ENCODE data around the gene VSTM2L. TPM values are rescaled to one million over a fixed set of nuclear protein-coding genes. Genes with fewer than 3 reads are reported as not detected.

The VSTM2L gene
- total and polyA plus RNA-seq, 2 of the 4 experiments (the other 2 are of a cell fraction) = 0.18 to 0.19 TPM

- TF ChIP-seq USF2 (IDR thresholded peaks at IDR 0.05; ENCODE audit: low read depth, low read length) (no peak), RFX5 (IDR thresholded peaks at IDR 0.05; ENCODE audit: low read depth, low read length) (no peak), MAZ (IDR thresholded peaks at IDR 0.05; ENCODE audit: borderline replicate concordance, low read depth, low read length) (no peak)
These were observed 74.0 kb downstream of the VSTM2L start (continued) for GRCh38 chr20:37976887-37977286.

GRCh38 chr20:37977338-37977737, 74.4 kb downstream of the VSTM2L start:
- Histone ChIP-seq H2AFZ (replicated peaks; ENCODE audit: low read length, poor library complexity) (no peak overlapping the region), H2BK15ac (ENCODE audit: low read depth, low read length) (no peak overlapping the region), H2AK9ac (replicated peaks; ENCODE audit: low read depth, low read length, poor library complexity) (no peak overlapping the region), H3K4me1 (ENCODE audit: control insufficient read depth, insufficient read depth, low read length) (no peaks in the 10 kb centered on the region), H3K27me3 (ENCODE audit: control insufficient read depth, insufficient read depth, low read length) (no peaks in the 10 kb centered on the region; the same call in 1 of the 2 replicates), H4K8ac (ENCODE audit: low read depth in 2 of 2, low read length in 2 of 2) (no peak overlapping the region), H3K79me1 (ENCODE audit: low read depth in 1 of 2, low read length in 2 of 2) (no peaks in the 10 kb centered on the region), H4K5ac (ENCODE audit: low read depth, low read length) (no peak overlapping the region), H3K4me2 (ENCODE audit: low read depth, low read length) (no peak overlapping the region), H4K91ac (ENCODE audit: insufficient read depth, low read depth, low read length) (no peak overlapping the region), H3K4ac (ENCODE audit: low read depth, low read length) (no peak overlapping the region), H3K9me3 (ENCODE audit: control insufficient read depth, insufficient read depth, low read length) (no peaks in the 10 kb centered on the region), H3K36me3 (ENCODE audit: control insufficient read depth, insufficient read depth, low read length) (no peaks in the 10 kb centered on the region; the same call in 1 of the 2 replicates), H3K27ac (ENCODE audit: insufficient read depth, low read length) (no peak overlapping the region), H3K9me1 (ENCODE audit: insufficient read depth, low read length) (no peaks in the 10 kb centered on the region), H3K56ac (ENCODE audit: extremely low read depth, insufficient read depth, low read length) (no peak overlapping the region), H2BK20ac (ENCODE audit: low read depth, low read length) (no peak overlapping the region), H3K18ac (ENCODE audit: low read depth, low read length) (no peak overlapping the region), H3K4me3 (ENCODE audit: insufficient read depth, low read depth, low read length) (no peak overlapping the region), H2BK5ac (ENCODE audit: low read depth, low read length, poor library complexity, severe bottlenecking) (no peak overlapping the region), H2AK5ac (ENCODE audit: low read depth, low read length) (no peak overlapping the region), H4K20me1 (ENCODE audit: insufficient read depth, low read length) (no peaks in the 10 kb centered on the region), H3K9ac (ENCODE audit: low read depth, low read length) (no peak overlapping the region), H3K14ac (replicated peaks; ENCODE audit: low read depth, low read length) (no peak overlapping the region), H3K23ac (ENCODE audit: low read depth, low read length) (peak overlapping the region; percentile 45; the same call in 1 of the 2 replicates), H2BK120ac (ENCODE audit: low read depth, low read length) (no peak overlapping the region)
- ChIA-PET CTCF (no interaction called here), POLR2A (ENCODE audit: unreplicated experiment) (no interaction called here)
- TF ChIP-seq CTCF (conservative IDR thresholded peaks at IDR 0.05; ENCODE audit: low read depth, low read length) (no peak), NFE2L2 (IDR thresholded peaks at IDR 0.05; ENCODE audit: low read depth, low read length) (no peak), SMC3 (IDR thresholded peaks at IDR 0.05; ENCODE audit: low read depth, low read length) (no peak), ELK1 (IDR thresholded peaks at IDR 0.05; ENCODE audit: borderline replicate concordance, low read depth, low read length) (no peak), USF2 (IDR thresholded peaks at IDR 0.05; ENCODE audit: low read depth, low read length) (no peak), RAD21 (IDR thresholded peaks at IDR 0.05; ENCODE audit: low read length) (no peak), RCOR1 (IDR thresholded peaks at IDR 0.05; ENCODE audit: insufficient replicate concordance, low read length) (no peak), POLR2A (IDR thresholded peaks at IDR 0.05; ENCODE audit: low read depth, low read length) (no peak), BHLHE40 (IDR thresholded peaks at IDR 0.05; ENCODE audit: low read depth, low read length) (no peak), MAFK (IDR thresholded peaks at IDR 0.05; ENCODE audit: low read depth, low read length) (no peak)
- BruUV-seq (replicated peaks) = no TSS peak
- WGBS, 2 experiments (ENCODE audit: extremely low coverage in 2 of 2, insufficient read length in 1 of 2) = 19% methylated on average over 3 of the region's 12 CpGs; no CpG with 5 or more reads in 1 of the 2 experiments
- dilution Hi-C loops (cut with HindIII; ENCODE audit: low sequenced_read_pairs, unreplicated experiment) = no loop called here
- ATAC-seq (ENCODE audit: low read depth) (no peak), DNase-seq (no peak)
- intact Hi-C loops (cut with micrococcal nuclease) = no loop called here
- in situ Hi-C loops (cut with MboI; ENCODE audit: low sequenced_read_pairs) = no loop called here
